Neuron (in vitro differentiated cells): ENCODE measurements around the gene CXCR3.

Experiments used
- H2AFZ ChIP-seq: one replicate; pipeline ENCODE4 v1.6.1; 2013; ENCODE audit warnings: low read depth, mild to moderate bottlenecking, inconsistent platforms, low read length, moderate library complexity
- H3K27me3 ChIP-seq: one replicate; pipeline ENCODE4 v1.6.1; 2013; ENCODE audit warnings: low read length; ENCODE audit not compliant: insufficient read depth
- H3K36me3 ChIP-seq: one replicate; pipeline ENCODE4 v1.6.1; 2013; ENCODE audit warnings: low read length; ENCODE audit not compliant: insufficient read depth
- H3K4me1 ChIP-seq: one replicate; pipeline ENCODE4 v1.6.1; 2013; ENCODE audit warnings: low read length; ENCODE audit not compliant: insufficient read depth
- H3K4me3 ChIP-seq: 2 replicates; pipeline ENCODE4 v1.5.1; 2013; ENCODE audit warnings: mild to moderate bottlenecking, low read length, moderate library complexity
- H3K9me3 ChIP-seq: one replicate; pipeline ENCODE4 v1.6.1; 2013; ENCODE audit warnings: low read length

CXCR3 gene

GRCh38 chrX:71627588-71628404 lies 9.5 kb upstream of the CXCR3 start:
- peaks cover 4% of the 10 kb centered on the region for H3K27me3 ChIP-seq
- no peak overlapping the region for H3K4me3 ChIP-seq
- no peaks in the 10 kb centered on the region for H3K4me1 ChIP-seq
- no peaks in the 10 kb centered on the region for H3K9me3 ChIP-seq
- no peaks in the 10 kb centered on the region for H3K36me3 ChIP-seq
- no peak overlapping the region for H2AFZ ChIP-seq

DNA sequence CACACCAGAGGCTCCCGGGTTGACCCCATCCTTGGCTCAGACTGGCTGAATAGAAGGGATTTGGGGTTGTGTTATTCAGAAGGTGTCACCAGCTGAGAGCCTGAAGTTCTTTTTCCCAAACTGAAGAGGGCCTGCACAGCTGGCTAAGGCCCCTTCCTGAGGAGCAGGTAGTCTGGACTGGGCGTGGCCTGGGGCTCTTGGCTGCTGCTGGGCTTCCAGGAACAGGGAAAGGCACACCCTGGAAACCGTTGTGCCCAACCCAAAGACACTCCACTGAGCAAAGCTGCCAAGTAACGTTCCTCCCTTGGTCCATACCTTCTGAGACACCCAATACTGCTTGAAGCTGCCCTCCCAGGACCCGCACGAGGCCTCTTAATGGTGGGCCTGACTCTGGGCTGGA lies 8.3 kb upstream of the CXCR3 start:
- no peaks in the 10 kb centered on the region for H3K4me1 ChIP-seq
- no peak overlapping the region for H3K4me3 ChIP-seq
- H3K27me3 ChIP-seq: peaks cover 4% of the 10 kb centered on the region
- H2AFZ ChIP-seq: no peak overlapping the region
- H3K9me3 ChIP-seq: no peaks in the 10 kb centered on the region
- H3K36me3 ChIP-seq: no peaks in the 10 kb centered on the region

DNA sequence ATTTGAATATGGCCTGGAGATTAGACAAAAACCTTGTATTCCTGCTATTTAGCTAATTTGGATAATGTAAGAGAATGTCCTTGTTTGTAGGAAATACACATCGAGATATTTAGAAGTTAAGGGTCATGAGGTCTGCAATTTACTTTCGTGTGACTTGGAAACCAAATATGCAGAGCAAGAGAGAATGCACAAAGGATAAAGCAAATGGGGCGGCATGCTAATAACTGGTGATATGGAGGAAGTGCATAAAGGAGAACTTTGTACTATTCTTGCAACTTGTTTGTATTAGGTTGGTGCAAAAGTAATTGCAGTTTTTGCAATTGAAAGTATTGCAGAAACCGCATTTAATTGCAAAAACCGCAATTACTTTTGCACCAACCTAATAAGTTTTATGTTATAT lies 7.2 kb upstream of the CXCR3 start:
- Histone ChIP-seq H3K4me3 (no peak overlapping the region), H3K9me3 (no peaks in the 10 kb centered on the region), H3K4me1 (no peaks in the 10 kb centered on the region), H3K36me3 (no peaks in the 10 kb centered on the region), H3K27me3 (peaks cover 4% of the 10 kb centered on the region), H2AFZ (no peak overlapping the region)

DNA sequence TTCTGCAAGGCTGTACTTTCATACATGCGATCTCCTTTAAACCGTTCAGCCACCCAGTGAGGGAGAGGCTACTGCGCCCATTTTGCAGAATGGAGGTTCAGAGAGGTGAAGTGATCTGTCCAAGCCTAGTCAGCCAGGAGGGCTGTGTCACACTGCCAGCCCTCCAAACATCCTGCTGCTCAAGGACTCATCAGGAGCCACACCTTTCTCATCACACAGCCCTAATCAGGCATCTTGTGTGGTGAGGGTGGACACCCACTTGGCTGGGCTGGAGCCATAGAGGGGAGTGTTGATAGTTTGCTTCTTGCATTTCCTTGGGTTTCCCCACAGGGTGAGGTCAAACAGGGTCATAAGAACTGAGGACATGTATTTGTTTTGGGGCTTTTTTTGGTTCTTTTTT lies 5.4 kb upstream of the CXCR3 start:
- Histone ChIP-seq H2AFZ (no peak overlapping the region), H3K36me3 (no peaks in the 10 kb centered on the region), H3K4me3 (no peak overlapping the region), H3K9me3 (no peaks in the 10 kb centered on the region), H3K4me1 (no peaks in the 10 kb centered on the region), H3K27me3 (no peaks in the 10 kb centered on the region)

GRCh38 chrX:71622576-71623450 lies 4.5 kb upstream of the CXCR3 start:
- Histone ChIP-seq H2AFZ (no peak overlapping the region), H3K27me3 (no peaks in the 10 kb centered on the region), H3K4me1 (no peaks in the 10 kb centered on the region), H3K36me3 (no peaks in the 10 kb centered on the region), H3K9me3 (no peaks in the 10 kb centered on the region), H3K4me3 (no peak overlapping the region)

- Histone ChIP-seq H3K4me1 (no peaks in the 10 kb centered on the region), H3K9me3 (no peaks in the 10 kb centered on the region), H3K4me3 (no peak overlapping the region), H2AFZ (no peak overlapping the region), H3K36me3 (no peaks in the 10 kb centered on the region), H3K27me3 (no peaks in the 10 kb centered on the region)
Measured at GRCh38 chrX:71622032-71622575, 3.8 kb upstream of the CXCR3 start.

DNA sequence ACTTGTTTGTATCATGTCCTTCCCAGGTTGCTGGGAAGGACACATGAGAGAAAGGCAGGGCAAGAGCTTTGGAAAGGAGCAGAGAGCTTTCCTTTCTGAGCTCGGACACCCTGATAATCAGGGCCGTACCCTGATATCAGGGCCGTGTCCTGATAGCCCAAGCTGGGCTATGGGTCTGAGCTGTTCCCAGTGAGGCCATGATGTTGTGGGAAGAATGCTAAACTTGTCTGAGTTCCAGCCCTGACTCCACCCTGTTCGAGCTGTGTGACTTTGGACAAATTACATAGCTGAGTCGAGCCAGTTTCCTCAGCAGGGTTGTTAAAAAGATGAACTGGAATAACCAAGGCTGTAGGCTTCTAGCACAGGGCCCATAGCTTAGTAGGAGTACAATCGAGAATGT lies 3.3 kb upstream of the CXCR3 start:
- Histone ChIP-seq H3K4me3 (no peak overlapping the region), H2AFZ (no peak overlapping the region), H3K36me3 (no peaks in the 10 kb centered on the region)

DNA sequence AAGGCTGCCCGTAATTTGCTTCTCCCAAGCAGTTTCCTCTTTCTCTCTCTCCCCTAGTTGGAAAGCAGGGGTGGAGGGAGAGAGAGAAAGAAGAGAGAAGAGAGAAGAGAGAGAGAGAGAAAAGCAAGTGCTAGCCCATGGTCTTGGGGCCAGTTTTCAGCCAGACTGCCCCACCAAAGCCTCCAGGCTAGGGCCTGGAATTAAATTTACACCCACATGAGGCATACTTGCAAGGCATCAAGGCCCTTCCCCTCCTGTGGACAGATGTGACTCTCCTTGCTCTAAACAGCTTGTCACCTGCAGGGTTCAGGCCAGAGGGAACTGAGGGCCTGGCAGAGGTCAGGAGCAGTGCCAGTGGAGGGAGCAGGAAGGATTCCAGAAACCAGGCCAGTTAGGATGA lies 1.7 kb upstream of the CXCR3 start:
- Histone ChIP-seq H3K4me1 (no peaks in the 10 kb centered on the region), H3K27me3 (no peaks in the 10 kb centered on the region), H2AFZ (no peak overlapping the region), H3K36me3 (no peaks in the 10 kb centered on the region), H3K9me3 (no peaks in the 10 kb centered on the region), H3K4me3 (no peak overlapping the region)

More for the DNA sequence above, 3.3 kb upstream of the CXCR3 start:
- no peaks in the 10 kb centered on the region for H3K27me3 ChIP-seq
- no peaks in the 10 kb centered on the region for H3K4me1 ChIP-seq
- H3K9me3 ChIP-seq: no peaks in the 10 kb centered on the region

DNA sequence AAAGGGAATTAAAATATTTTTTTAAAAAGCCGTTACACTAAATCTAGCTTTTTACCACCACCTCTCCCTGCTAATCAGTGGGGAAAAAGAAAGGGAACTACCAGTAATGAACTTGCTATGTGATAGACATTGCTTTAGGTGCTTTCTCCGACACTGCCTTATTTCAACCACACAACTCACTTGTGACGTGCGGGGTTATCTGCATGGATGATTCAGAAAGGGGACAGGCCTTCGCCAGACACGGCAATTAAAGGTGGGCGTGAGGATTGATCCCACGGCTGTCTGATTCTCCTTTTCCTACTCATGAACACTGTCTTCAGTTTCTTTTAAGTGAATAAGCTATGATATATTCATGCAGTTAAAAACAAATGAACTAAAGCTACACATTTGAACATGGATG lies 882 bp upstream of the CXCR3 start:
- H3K4me1 ChIP-seq: no peaks in the 10 kb centered on the region
- H3K27me3 ChIP-seq: no peaks in the 10 kb centered on the region
- no peaks in the 10 kb centered on the region for H3K36me3 ChIP-seq
- H3K9me3 ChIP-seq: no peaks in the 10 kb centered on the region
- H2AFZ ChIP-seq: no peak overlapping the region
- H3K4me3 ChIP-seq: no peak overlapping the region

DNA sequence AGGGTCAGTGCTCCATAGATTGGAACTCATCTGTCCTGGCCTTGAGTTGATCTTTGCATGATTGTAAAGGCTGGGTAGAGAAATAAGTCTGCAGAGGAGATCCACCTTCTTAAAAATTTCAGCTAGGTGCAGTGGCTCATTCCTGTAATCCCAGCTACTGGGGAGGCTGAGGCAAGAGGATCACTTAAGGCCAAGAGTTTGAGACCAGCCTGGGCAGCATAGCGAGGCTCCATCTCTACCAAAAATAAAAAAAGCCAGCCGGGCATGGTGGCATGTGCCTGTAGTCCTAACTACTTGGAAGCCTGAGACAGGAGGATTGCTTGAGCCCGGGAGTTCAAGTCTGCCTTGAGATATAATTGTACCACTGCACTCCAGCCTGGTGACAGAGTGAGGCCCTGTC lies 476 bp upstream of the CXCR3 start:
- Histone ChIP-seq H2AFZ (no peak overlapping the region), H3K36me3 (no peaks in the 10 kb centered on the region), H3K27me3 (no peaks in the 10 kb centered on the region), H3K4me1 (no peaks in the 10 kb centered on the region), H3K4me3 (no peak overlapping the region), H3K9me3 (no peaks in the 10 kb centered on the region)

DNA sequence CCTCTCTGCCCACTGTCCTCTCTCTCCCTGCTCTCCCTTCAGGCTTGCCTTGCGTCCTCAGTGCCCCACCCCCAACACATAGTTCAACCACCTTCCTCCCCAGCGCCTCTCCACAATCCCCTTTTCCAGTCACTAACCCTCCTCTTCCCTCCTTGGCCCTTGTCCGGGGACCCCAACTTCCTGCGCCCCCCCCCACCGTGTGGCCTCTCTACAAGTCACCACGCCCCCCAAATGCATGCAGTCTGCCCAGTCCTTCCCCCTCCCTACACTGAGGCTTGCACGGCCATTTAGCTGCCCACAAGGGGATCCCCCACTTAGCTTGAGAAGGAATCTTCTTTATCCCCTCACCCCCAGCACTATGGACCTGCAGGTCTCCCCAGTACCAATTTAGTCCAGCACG lies 569 bp downstream of the CXCR3 start:
- Histone ChIP-seq H3K4me1 (no peaks in the 10 kb centered on the region), H3K4me3 (no peak overlapping the region), H3K27me3 (no peaks in the 10 kb centered on the region), H3K9me3 (no peaks in the 10 kb centered on the region), H2AFZ (no peak overlapping the region), H3K36me3 (peaks cover 1% of the 10 kb centered on the region)

GRCh38 chrX:71616672-71617529 lies 1.4 kb downstream of the CXCR3 start:
- H3K36me3 ChIP-seq: peaks cover 7% of the 10 kb centered on the region
- H2AFZ ChIP-seq: no peak overlapping the region
- no peaks in the 10 kb centered on the region for H3K4me1 ChIP-seq
- no peaks in the 10 kb centered on the region for H3K27me3 ChIP-seq
- H3K4me3 ChIP-seq: no peak overlapping the region
- no peaks in the 10 kb centered on the region for H3K9me3 ChIP-seq
